ENCODE data around the gene TXNIP. TPM values are rescaled to one million over a fixed set of nuclear protein-coding genes. Genes with fewer than 3 reads are reported as not detected.

TXNIP gene
- total RNA-seq, 3 donors from 2014 or later, result 683 to 1,682 (median 830) TPM

DNA sequence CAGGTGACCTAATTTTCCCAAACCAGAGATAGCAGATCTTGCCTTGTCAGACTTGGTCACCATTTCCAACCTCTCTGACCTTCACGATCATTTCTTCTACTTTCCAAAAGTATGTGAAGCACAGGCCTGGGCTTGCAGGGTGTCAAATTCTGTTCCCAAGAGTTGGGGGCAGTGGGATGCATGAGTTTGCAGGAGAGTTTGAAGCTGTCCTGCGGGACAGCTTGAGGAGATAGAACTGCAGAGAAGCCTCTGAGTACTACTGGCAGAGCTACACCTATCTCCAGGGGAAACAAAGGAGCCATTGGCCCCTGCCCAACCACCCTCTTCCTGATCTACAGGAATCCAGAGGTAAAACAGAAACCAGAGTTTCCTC lies 11.3 kb downstream of the TXNIP start:
- no peak for DNase-seq
- H3K4me3 ChIP-seq, result no peak overlapping the region
- no peaks in the 10 kb centered on the region for H3K36me3 ChIP-seq (ENCODE audit: low read depth)
- TF ChIP-seq, protein P1, sequence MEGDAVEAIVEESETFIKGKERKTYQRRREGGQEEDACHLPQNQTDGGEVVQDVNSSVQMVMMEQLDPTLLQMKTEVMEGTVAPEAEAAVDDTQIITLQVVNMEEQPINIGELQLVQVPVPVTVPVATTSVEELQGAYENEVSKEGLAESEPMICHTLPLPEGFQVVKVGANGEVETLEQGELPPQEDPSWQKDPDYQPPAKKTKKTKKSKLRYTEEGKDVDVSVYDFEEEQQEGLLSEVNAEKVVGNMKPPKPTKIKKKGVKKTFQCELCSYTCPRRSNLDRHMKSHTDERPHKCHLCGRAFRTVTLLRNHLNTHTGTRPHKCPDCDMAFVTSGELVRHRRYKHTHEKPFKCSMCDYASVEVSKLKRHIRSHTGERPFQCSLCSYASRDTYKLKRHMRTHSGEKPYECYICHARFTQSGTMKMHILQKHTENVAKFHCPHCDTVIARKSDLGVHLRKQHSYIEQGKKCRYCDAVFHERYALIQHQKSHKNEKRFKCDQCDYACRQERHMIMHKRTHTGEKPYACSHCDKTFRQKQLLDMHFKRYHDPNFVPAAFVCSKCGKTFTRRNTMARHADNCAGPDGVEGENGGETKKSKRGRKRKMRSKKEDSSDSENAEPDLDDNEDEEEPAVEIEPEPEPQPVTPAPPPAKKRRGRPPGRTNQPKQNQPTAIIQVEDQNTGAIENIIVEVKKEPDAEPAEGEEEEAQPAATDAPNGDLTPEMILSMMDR (IDR thresholded peaks at IDR 0.05), result no peak
- intact Hi-C loops (cut with DNase I, micrococcal nuclease), result no loop called here
- H3K4me1 ChIP-seq (ENCODE audit: low read depth), result peaks cover 51% of the 10 kb centered on the region
- no peaks in the 10 kb centered on the region for H3K9me3 ChIP-seq
- ATAC-seq, result no peak

GRCh38 chr1:145983960-145984830 lies 12.2 kb downstream of the TXNIP start:
- H3K9me3 ChIP-seq, result no peaks in the 10 kb centered on the region
- no peak overlapping the region for H3K4me3 ChIP-seq
- H3K36me3 ChIP-seq (ENCODE audit: low read depth), result no peaks in the 10 kb centered on the region
- peaks cover 59% of the 10 kb centered on the region for H3K4me1 ChIP-seq (ENCODE audit: low read depth)
- ATAC-seq, result no peak
- DNase-seq, result peak in 1 of 3 donors; percentile 45
- intact Hi-C loops (cut with DNase I, micrococcal nuclease), result no loop called here
- TF ChIP-seq, protein P1 (IDR thresholded peaks at IDR 0.05), result no peak

DNA sequence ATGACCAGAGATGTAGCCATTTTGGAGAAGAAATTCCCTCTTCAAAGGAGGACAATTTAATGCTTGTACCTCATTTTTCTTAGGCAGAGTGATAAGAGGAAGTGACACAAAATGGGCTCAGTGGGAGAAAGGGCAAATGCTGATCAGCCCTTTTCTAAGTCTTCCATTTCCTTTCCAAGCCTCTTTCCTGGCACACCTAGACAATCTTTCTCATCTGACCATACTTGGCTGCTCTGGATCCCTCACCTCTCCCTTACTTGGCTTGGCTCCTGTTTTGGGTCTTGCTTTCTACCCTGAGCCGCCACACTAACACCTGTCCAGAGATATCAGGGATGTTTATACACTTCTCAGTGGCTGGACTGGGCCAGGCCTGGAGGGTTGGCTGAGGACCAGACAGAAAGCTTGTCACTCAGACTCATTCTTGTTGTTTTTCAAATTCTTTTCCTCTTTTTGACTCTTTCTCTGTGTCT lies 13.1 kb downstream of the TXNIP start:
- Histone ChIP-seq H3K4me3 (no peak overlapping the region), H3K36me3 (ENCODE audit: low read depth) (no peaks in the 10 kb centered on the region), H3K4me1 (ENCODE audit: low read depth) (peaks cover 68% of the 10 kb centered on the region), H3K9me3 (no peaks in the 10 kb centered on the region)
- DNase-seq, result peak in 1 of 3 donors; percentile 69
- intact Hi-C loops (cut with DNase I, micrococcal nuclease), result no loop called here
- TF ChIP-seq, protein P1 (IDR thresholded peaks at IDR 0.05), result no peak
- peak; percentile 5 for ATAC-seq

DNA sequence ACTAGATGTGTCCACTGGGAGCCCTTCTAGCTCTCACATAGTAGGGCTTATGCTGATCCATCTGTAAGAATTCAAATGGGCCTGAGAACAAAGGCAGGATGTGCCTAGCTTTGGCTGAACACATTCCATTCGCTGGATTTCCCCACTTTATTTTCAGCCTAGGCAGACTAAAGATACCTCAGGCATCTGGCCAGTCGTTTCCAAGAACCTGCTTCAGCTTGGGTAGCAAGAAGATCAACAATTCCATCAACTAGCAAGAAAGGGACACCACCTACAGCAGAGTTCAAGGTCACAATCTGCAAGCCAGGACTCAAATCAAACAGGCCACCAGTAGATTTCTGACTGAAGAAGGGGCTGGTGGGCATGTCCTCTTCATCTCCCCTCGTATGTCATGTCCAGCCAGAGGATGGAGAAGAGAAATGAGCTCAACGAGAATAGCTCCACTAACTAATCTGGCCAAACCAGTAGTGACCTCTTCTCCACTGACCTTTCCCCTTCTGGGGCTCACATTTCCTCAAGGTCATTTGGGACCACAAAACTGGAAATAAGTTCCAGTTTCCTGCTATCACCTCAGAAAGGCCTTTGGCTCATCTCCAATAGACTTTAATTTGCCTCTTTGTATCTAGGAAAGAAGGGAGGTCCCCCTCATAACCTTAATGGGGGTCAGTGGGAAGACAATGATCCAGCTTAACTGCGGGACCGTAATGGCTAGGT lies 14.2 kb downstream of the TXNIP start:
- no peak for ATAC-seq
- Histone ChIP-seq H3K36me3 (ENCODE audit: low read depth) (no peaks in the 10 kb centered on the region), H3K4me1 (ENCODE audit: low read depth) (peaks cover 79% of the 10 kb centered on the region), H3K9me3 (no peaks in the 10 kb centered on the region), H3K4me3 (no peak overlapping the region)
- intact Hi-C loops (cut with DNase I, micrococcal nuclease), result no loop called here
- no peak for DNase-seq
- TF ChIP-seq, protein P1 (IDR thresholded peaks at IDR 0.05), result no peak

DNA sequence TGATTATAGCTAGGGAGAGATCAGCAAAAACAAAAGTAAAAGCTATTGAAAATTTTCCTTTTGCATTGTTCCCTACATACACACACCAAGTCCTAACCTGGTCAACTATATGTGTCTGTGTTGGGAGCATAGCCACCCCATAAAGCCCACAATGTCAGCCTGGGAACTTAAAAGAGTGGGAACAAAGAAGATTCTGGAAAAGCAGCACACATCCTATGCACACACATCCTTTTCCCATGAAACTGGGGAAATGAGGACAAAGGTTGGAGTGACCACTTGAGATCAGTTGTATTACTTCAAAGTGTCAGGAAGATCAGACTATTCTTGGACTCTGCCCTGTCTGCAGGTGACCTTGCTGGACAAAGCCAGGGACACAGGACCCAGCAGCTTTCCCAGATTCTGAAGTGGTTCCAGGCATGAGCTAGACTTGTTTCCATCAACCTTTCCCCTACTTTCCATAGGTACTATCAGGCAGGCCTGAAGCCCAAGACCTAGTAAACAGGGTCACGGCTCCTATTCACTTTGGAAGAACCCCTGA lies 15.9 kb downstream of the TXNIP start:
- ATAC-seq, result no peak
- DNase-seq, result no peak
- TF ChIP-seq, protein P1 (IDR thresholded peaks at IDR 0.05), result no peak
- intact Hi-C loops (cut with DNase I, micrococcal nuclease), result no loop called here
- Histone ChIP-seq H3K9me3 (no peaks in the 10 kb centered on the region), H3K4me1 (ENCODE audit: low read depth) (peaks cover 68% of the 10 kb centered on the region), H3K4me3 (no peak overlapping the region), H3K36me3 (ENCODE audit: low read depth) (no peaks in the 10 kb centered on the region)

Data from mucosa of descending colon (tissue), 3 donors.